HL-60 (cell line): ENCODE results near the gene ITGBL1.

Source experiments
- CTCF ChIP-seq: IDR thresholded peaks from one replicate; pipeline ENCODE4 v1.5.1; 2011; ENCODE audit warnings: low read length, control low read depth, inconsistent platforms; ENCODE audit not compliant: insufficient read depth
- GABPA ChIP-seq: IDR thresholded peaks from 2 replicates; pipeline ENCODE4 v1.6.1; 2012; ENCODE audit warnings: low read depth
- POLR2AphosphoS5 ChIP-seq: IDR thresholded peaks from 2 replicates; pipeline ENCODE4 v1.6.1; 2012; ENCODE audit warnings: low read depth
- REST ChIP-seq: IDR thresholded peaks from 2 replicates; pipeline ENCODE4 v1.6.1; 2012; ENCODE audit warnings: low read depth; ENCODE audit not compliant: insufficient replicate concordance
- SPI1 ChIP-seq: IDR thresholded peaks from 2 replicates; pipeline ENCODE4 v1.6.1; 2012; ENCODE audit warnings: low read depth, mild to moderate bottlenecking, borderline replicate concordance

GRCh38 chr13:101488734-101489133 lies 36.3 kb downstream of the ITGBL1 start:
- TF ChIP-seq CTCF (no peak), POLR2AphosphoS5 (no peak), GABPA (no peak), SPI1 (no peak), REST (no peak)
